ENCODE data around the gene GUCY2C.
A peak's percentile ranks its signal among the peaks of the same experiment; 100 is the strongest.

The GUCY2C gene

DNA sequence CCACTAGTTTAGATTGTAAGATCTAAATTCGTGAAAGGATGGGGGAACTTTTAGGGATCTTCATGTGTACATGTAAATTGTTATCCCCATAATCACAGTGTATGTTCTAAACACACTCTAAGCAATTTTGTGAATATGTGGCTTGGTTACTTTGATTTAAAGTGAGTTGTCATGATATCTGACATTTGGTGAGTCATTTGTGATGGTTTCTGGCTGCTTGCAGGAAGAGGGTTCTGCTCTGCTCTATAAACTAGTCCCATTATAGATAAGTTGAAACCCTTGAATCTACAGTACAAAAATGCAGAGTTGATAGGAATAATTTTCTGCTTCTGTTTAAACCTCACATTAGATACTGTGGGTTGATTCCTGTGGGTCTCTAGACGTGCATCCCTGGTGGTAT, 14.8 kb downstream of the GUCY2C start:
- no peak for DNase-seq

DNA sequence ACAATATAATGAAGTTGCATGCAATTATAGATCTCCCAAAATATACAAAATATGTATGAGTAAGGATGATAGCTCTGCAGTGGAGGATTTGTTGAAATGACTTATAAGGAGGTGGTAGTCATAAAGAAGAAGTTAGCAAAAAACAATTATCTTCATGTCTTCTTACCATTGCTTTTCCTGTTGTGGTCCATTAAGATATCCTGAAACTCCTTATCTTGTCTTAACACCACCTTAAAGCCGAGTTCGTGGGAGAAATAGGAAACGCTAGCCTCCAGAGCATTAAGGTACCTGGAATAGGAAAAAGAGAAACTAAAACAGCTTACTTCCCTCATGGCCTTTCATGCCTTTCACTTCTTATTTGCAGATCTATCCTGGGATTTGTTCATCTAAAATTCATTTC, 15.2 kb downstream of the GUCY2C start:
- no peak for DNase-seq

DNA sequence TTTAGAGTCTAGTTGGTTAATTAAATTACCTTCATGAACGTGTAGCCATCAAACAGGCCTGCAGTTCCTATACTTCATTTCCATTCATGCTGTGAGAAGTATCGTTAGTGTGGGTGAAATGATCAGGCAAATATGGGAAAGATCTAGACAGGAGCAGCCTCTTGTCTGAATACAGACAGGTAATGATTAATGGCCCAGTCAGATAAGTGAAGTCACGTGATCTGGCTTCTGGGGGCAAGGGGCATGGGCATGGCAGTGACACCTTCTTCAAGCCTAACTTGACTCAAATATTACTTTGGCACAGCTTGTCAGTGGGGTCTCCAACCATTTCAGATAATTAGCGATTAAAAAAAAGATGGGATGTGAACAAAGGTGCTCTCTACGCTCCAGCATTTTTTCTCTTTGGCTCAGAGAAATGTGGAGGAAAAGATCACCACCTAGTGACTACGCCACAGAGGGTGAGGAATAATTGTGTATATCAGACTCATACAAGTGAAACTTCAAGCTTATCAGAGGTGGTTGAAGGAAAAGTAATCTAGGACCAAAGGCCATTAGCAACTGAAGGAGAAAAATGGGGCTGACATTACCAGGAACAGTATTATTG, 17.8 kb downstream of the GUCY2C start:
- DNase-seq: no peak

DNA sequence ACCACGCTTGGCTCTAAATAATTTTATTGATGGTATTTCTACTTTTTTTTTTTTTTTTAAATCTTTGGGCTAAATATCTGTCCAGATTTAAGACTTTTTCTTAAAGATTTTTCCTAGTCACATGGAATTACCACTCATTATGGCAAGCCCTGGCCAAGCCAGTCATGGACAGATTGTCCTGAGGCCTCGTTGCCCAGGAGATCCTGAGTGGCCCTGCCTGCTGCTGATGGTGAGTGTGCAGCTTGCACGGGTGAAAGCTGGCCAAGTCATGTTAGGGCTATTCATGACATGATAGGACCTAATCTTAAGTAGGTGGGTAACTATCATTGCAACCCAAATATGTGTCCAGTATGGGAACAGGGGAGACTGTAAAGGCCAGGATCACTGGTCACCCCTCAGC, 27.8 kb downstream of the GUCY2C start:
- DNase-seq: no peak

DNA sequence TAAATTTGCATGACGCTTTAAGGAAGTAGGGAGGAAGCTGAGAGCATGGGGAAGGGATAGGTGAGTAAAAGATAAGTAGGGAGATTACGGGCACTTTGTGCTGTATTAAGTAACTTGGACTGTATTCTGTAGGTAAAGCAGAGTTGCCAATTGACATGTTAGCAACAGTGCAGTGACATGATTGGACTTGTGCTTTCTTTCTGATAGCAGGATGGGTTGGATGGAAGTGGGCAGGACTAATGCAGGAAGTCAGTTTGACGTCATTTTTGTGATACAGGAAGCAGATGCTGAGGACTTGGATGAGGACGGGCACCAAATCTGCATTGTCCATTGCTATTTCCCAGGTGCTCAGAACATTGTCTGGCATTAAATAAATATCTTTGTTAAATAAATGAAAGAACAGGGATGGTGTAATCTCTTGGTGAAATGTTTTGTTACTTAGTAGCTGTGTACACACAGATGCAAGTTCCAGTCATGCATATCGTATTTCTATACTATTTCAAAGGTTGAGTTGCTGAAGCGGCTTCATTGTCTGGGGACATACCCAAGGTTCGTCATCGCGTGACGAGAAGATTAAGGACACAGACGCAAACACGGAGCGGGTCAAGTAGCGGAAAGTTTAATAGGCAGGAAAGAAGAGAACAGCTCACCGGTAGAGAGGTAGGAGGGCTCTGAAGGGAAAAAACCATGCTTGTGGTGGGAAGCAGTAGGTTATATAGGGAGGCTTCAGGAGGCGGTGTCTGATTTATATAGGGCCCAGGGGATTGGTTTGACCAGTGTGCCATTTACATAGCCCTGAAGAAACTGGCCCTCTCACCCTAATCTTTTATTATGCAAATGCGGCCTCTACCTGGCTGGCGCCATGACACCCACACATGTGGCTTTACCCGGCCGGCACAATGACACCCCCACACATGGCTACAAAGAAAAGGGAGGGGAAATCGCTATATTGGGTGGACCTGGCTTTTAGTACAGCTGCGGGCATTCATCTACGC, 30.7 kb downstream of the GUCY2C start:
- peak; percentile 84 for DNase-seq

DNA sequence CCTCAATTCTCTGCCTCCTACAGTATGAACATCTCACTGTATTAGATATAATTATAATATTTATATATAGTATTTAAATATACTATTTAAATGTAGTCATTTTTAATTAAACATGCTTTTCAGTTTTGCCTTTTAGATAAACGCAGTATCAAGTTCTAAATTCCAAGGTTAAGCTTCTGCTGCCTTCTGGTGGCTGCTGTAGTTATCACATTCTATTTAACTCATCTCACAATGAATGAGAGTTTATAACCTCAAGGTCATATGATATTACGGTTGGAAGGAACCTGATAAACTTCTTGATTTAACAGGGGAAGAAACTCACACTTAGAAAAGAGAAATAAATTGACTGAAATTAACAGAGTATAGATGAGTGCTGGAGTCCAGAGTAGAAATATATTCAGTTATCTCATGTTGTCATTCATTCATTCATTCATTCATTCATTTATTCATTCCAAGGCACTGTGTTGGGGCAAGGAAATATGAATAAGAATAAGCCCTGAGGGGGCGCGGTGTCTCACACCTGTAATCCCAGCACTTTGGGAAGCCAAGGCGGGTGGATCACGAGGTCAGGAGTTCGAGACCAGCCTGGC, 31.9 kb downstream of the GUCY2C start:
- peak; percentile 26 for DNase-seq

DNA sequence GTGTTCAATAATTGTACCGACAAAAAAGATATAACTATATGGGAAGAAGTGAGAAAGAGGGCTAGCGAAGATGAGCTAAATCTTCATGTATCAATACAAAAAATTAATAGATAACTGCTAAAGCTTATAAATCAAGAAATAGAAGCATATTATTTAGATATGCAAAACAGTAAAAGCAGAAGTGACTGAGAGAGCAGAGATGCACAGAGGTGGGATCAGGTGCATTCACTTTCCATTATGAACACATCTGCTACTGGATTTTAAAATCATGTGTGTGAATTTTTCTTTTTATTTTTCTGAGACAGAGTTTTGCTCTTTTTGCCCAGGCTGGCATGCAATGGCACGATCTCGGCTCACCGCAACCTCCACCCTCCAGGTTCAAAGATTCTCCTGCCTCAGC, 33.4 kb downstream of the GUCY2C start:
- DNase-seq: no peak

DNA sequence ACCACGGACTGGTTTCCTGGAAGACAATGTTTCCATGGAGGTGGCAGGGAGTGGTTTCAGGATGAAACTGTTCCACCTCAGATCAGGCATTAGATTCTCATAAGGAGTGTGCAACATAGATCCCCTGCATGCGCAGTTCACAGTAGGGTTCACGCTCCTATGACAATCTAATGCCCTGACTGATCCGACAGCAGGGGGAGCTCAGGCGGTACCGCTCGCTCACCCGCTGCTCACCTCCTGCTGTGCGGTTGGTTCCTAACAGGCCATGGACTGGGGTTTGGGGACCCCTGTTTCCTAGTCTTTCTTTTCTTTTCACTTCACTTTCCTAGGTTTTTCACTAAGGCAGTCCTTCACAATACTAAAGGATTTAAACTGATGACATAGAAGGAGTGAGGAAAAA, 39.6 kb downstream of the GUCY2C start:
- DNase-seq: no peak

DNA sequence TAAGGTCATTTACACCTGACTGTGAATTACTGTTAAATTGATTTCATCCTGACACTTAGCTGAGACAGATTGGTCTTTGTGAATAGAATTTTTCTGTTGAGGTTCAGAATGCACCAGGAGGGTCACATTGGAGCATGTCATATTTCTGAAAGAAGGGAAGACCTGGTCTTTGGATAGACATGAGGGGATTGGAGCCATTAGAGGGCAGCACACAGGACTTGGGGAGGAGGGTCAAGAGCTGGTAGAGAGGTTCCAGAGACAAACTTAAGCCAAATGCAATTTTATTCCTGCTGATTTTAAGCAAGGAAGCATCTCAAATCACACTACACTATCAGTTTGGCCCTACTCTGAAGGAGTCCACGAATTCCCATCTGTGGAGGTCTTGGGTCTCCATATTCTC, 41.1 kb downstream of the GUCY2C start:
- DNase-seq: no peak

DNA sequence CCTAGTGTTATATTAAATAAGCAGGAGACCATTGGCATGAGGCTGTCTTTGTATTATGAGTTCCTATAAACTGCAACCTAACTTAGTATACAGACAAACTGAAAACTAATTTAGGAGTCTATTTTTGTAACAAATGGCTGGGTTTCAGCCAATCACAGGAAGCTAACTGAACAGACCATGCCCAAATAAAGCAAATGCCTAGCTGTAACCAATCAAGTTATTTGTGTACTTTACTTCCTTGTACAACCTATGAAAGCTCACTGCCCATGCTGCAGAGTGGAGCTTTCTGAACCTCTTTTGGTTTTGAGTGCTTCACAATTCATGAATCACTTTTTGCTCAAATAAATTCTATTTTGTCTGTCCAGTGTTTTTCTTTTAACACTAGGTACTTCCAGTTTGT, 41.6 kb downstream of the GUCY2C start:
- DNase-seq: no peak

DNA sequence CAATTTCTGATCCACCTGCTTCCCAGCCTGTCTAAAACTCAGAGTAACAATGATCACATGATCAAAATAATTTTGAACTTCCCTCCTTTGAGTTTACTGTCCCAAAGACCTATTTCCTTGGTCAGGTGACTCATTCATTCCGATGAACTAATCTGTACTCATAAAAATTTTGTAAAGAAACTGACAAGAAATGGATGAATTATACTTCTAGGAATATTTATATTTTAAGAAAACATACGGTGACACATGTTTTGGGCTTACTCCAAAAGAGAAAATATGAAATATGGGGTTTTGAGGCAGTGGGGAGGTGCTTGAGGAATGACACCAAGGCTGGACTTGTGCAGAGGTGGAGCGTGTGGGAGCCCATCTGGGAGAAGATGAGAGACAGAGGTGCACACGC, 42.0 kb downstream of the GUCY2C start:
- DNase-seq: no peak

DNA sequence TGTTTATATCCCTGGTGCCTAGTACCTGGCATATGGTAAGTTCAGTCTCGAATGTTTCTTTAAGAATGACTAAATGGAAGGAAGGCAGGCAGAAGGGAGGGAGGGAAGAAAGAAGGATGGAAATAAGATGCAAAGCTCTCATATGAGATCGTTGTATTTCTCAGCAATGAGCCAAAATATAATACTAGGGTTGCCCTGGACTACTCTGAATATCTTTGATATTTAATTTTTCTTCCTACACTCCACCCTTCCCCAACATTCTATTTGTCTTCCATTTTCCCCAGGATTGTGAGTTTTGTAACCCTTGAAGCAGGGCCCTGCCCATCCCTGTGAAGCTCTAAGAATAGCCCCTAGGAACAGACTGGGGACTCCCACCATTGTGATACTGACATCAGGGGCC, 43.9 kb downstream of the GUCY2C start:
- no peak for DNase-seq

DNA sequence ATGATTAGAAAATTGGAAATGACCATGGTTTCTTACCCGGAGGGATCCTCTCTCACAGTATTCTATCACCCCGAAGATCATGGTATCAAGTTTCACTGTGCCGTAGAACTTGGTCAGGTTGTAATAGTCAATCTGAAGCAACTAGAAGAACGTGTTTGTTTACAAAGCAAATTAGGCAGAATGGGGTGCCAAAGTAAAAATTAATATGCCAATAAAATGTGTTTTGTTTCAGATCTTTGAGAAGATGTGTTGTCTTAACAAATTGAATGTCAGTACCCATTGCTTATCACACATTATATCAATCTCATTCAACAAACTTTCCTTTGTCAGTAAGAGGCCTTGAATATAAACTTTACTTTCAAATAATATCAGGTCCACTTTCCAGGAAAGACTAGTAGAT, 45.0 kb downstream of the GUCY2C start:
- no peak for DNase-seq

DNA sequence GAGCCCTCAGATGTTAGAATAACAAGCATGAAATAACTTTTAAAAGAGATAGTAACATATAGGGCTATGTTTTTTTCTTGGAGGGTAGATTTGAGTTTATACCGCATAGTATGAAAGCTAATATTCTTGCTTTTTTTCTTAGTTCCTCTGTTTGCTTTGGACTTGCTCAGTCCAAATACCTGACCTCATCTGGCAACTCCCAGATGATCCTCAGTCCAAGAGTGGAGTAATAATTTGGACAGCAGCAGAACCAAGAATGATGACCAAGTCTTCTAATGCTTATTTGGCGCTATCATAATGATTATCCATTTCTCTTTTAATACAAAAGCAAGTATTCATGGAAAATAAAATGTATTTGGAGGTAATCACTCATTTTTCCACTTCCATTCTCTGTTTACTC, 45.6 kb downstream of the GUCY2C start:
- DNase-seq: no peak

DNA sequence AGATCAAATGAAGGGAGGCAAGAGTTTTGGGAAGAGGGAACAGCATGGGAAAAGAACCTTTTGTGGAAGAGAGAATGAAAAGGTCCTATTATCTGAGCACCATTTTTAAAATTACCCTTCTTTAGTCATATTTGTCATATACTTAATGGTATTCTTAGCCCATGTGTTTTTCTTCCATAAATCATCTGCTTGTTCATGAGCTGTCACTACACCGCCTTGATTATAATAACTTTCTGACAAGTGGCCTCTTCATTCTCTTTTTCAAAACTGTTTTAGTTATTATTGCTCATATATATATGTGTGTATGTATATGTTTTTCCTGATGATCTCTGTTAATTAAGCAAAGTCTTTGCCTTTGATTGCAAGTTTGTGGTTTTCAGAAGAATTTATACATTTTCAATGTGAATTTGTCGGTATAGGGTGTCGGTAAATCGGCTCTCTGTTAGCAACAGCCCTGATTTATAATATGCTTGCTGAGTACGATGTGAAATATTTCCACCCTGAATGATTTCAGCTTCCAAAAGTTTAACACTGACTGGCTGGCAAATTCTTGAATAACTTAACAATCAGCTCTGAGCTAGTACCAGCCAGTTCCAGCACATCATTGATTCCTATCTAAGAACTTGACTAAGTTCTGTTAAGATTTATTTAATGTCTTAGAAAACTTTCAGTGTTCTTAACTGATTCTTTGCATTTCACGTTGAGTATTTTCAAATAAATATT, 49.2 kb downstream of the GUCY2C start:
- DNase-seq: no peak

DNA sequence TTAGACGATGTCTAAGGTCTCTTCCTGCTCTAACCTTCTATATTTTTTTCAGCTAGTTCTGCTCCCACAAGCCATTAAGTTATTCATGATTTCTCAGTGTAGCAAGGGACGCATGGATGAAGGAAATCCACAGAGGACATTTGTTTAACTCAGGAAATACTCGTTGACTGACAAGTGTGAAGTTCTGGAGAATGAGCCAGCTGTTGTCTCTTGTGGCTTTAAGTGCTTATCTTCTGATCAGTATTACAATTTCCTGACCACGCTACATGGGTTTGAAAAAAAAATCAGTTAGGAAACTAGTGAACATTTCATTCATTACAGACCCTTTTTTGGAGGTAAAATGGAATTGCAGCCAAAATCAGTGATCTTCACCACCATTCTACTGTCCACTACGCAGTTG, 53.1 kb downstream of the GUCY2C start:
- DNase-seq: no peak

DNA sequence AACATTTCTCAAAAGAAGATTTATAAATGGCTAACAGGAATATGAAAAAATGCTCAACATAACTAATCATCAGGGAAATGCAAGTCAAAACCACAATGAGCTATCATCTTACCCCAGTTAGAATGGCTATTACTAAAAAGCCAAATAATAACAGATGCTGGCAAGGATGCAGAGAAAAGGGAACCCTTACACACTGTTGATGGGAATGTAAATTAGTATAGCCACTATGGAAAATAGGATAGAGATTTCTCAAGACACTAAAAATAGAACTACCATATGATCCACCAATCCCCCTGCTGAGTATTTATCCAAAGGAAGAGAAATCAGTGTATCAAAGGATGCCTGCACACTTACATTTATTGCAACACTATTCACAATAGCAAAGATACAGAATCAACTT, 58.3 kb downstream of the GUCY2C start:
- no peak for DNase-seq

DNA sequence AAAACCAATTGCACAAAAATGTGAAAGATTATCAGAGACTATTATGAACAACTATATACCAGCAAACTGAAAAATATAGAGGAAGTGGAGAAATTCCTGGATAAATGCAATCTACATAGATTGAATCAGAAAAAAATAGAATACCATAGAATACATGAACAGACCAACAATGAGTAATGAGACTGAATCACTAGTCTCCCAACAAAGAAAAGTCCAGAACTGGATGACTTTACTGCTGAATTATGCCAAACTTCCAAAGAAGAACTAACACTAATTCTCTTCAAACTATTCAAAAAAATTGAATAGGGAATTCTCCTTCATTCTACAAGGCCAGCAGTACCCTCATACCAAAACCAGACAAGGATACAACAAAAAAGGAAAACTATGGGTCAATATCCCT, 60.6 kb downstream of the GUCY2C start:
- DNase-seq: no peak

DNA sequence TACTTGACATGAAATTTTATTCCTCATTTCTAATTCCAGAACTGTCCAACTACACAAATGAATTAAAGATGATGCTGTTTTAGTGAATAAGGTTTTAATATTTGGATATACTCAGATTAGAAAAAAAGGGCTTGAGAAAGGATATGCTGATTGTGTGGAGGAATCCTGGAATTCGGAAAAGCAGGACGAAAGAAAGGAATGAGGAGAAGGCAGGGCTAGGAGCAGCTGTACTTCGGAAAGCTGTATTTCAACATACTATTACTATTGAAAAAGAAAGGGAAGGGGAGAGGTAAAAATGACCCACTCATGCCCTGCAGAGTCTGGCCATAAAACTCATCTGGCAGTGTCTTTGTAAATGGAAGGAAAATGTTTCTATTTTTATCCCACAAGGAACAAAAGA, 65.6 kb downstream of the GUCY2C start:
- no peak for DNase-seq

DNA sequence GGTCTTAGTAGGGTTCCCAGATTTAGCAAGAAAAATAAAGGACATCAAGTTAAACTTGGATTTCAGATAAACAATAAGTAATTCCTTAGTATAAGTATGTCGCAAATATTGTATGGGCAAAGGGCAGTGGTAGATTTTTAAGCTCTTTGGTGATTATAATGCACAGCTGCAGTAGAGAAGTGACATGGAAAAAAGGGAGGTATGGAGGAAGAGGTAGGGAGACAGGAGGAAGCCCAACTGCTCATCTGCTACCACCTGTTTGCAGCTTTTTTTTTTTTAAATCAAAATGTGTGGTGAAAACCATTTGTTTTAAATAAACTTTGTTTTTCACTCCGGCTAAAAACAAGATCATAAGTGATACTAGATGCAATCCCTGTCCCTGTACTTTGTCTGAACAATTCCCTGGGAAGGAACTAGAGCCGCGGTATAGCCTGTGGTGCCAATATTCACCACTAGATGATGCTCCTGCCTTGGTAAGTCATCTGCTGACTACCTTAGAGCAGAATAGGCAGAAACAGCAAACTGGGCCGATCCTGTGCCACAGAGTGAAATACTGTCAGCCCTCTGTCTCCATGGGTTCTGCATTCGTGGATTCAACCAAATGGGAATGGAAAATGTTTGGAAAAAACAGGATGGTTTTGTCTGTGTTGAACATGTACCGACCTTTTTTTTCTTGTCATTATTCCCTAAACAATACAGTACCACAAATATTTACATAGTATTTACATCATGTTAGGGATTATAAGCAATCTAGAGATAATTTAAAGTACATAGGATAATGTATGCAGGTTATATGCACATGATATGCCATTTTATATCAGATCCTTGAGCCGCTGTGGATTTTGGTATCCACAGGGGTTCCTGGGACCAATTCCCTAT, 66.3 kb downstream of the GUCY2C start:
- peak; percentile 72 for DNase-seq

DNA sequence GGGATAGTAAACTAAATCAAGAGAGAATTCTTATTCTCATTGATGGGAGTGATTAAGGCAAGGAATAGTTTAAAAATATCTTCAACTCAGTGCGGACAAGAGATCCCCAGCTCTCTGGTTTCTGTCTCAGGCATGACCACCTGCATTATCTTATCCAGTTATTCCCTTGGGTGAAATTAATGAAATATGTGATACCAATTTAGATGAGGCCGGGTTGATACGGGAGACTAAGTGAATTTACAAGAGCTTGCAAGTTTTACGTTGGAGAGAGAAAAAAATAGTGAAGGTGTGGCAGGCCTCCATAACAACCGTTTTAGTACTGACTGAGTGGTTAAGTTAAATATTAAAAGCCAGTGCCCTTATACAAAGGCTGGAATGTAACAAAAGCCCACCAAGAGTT, 67.6 kb downstream of the GUCY2C start:
- no peak for DNase-seq

DNA sequence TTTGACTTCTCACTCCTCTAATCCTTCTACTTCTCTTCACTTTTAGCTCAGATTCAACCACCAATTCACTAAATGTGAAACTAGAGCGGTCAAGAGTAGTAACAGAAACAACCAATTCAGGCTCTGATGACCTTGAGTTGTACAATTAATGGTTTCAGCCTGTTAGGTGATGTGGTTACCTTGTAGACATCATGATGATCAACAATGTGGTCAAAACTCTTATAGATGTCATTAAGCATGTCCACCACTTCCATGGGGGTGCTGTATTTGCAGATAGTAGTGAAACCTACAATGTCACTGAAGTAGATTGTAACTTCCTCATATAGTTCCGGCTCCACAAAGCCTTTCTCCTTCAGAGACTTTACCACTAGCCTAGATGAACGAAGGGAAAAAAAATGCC, 74.6 kb downstream of the GUCY2C start:
- no peak for DNase-seq
